ENCODE measurements around the gene NBAS. TPM values are rescaled to one million over a fixed set of nuclear protein-coding genes. Genes with fewer than 3 reads are reported as not detected.
A peak's percentile ranks its signal among the peaks of the same experiment; 100 is the strongest.

NBAS gene
- total RNA-seq, 1 experiment from 2014 or later = 32.5 TPM

- H3K27ac Mint-ChIP-seq = 0 out of 7 replicates have a peak overlapping the region, but pooled peaks of 1 of the 3 experiments have one; percentile 10
- Histone ChIP-seq H2BK12ac (ENCODE audit: insufficient read length, low read depth, low read length) (no peak overlapping the region), H3K23me2 (ENCODE audit: insufficient read length, low read depth, low read length, poor library complexity, severe bottlenecking) (no peaks in the 10 kb centered on the region), H2BK20ac (ENCODE audit: low read depth, low read length, poor library complexity, severe bottlenecking) (no peak overlapping the region), H2BK120ac (ENCODE audit: low read depth, low read length, poor library complexity, severe bottlenecking) (no peak overlapping the region), H3K9me3 (ENCODE audit: control insufficient read depth, low read depth, low read length) (no peaks in the 10 kb centered on the region), H2BK15ac (ENCODE audit: low read depth, low read length) (no peak overlapping the region), H2AK5ac (ENCODE audit: insufficient read length, low read length) (no peak overlapping the region), H4K8ac (replicated peaks; ENCODE audit: insufficient read length, low read depth, low read length) (no peak overlapping the region), H3K4me2 (ENCODE audit: insufficient read depth, insufficient read length, low read length) (no peak overlapping the region), H4K20me1 (ENCODE audit: control insufficient read depth, insufficient read depth, insufficient read length) (no peaks in the 10 kb centered on the region), H3K9ac (ENCODE audit: extremely low read depth, insufficient read length, low read length) (no peak overlapping the region), H3K23ac (ENCODE audit: insufficient read length, low read depth, low read length) (no peak overlapping the region), H3K79me2 (ENCODE audit: insufficient read depth, low read length) (no peaks in the 10 kb centered on the region), H3K4ac (ENCODE audit: low read depth, low read length) (no peak overlapping the region), H4K5ac (ENCODE audit: insufficient read length, low read depth, low read length) (no peak overlapping the region), H4K91ac (ENCODE audit: insufficient read length, low read depth, low read length) (no peak overlapping the region), H3K56ac (ENCODE audit: insufficient read length, low read depth, low read length) (no peak overlapping the region), H3K27ac (ENCODE audit: insufficient read length, low read depth, low read length) (no peak overlapping the region), H2AFZ (ENCODE audit: low read length) (no peak overlapping the region), H3K14ac (ENCODE audit: insufficient read depth, low read length) (no peak overlapping the region), H3K27me3 (ENCODE audit: insufficient read depth, low read length) (no peaks in the 10 kb centered on the region), H2BK5ac (ENCODE audit: insufficient read length, low read length) (no peak overlapping the region), H3T11ph (ENCODE audit: low read length) (no peak overlapping the region), H3K18ac (ENCODE audit: insufficient read length, low read depth, low read length) (no peak overlapping the region), H3K4me1 (ENCODE audit: insufficient read depth, low read length) (no peaks in the 10 kb centered on the region), H3K79me1 (ENCODE audit: insufficient read depth, low read depth, low read length, poor library complexity, severe bottlenecking) (no peaks in the 10 kb centered on the region)
- H3K27me3 Mint-ChIP-seq (ENCODE audit: low read depth) = no peaks in the 10 kb centered on the region
- WGBS (ENCODE audit: extremely low coverage, insufficient read length, low lambda C conversion rate) = no CpG with 5 or more reads among the region's 6 CpGs
- no peak overlapping the region for H3K4me3 Mint-ChIP-seq
- H3K4me1 Mint-ChIP-seq = no peaks in the 10 kb centered on the region
- H3K9me3 Mint-ChIP-seq = no peaks in the 10 kb centered on the region
- no peak for DNase-seq
- no peak for TF ChIP-seq CTCF (conservative IDR thresholded peaks at IDR 0.05)
- H3K36me3 Mint-ChIP-seq (ENCODE audit: insufficient read depth in 1 of 3, low read depth in 3 of 3) = no peaks in the 10 kb centered on the region
These were observed 384.0 kb downstream of the NBAS start for GRCh38 chr2:15177103-15177502.
